Vagina (tissue), 2 donors: ENCODE measurements around the gene CRTC3. TPM values are rescaled to one million over a fixed set of nuclear protein-coding genes. Genes with fewer than 3 reads are reported as not detected.
A peak's percentile ranks its signal among the peaks of the same experiment; 100 is the strongest.

ENCODE experiments used
- DNase-seq, 2 donors: peaks; one replicate each; pipeline ENCODE4 v3.0.0-alpha.2; 2017; ENCODE audit errors: extremely low spot score in 2 of 2
- H3K27ac ChIP-seq: fragments of 200-600 bp; sonication (generic); one replicate; pipeline ENCODE4 v1.5.1; 2019
- H3K27me3 ChIP-seq: fragments of 200-600 bp; sonication (generic); one replicate; pipeline ENCODE4 v1.5.1; 2019
- H3K36me3 ChIP-seq, 2 donors: fragments of 200-600 bp; sonication (generic); one replicate each; pipeline ENCODE4 v1.5.1; 2017 to 2019
- H3K4me1 ChIP-seq: fragments of 200-600 bp; sonication (generic); one replicate; pipeline ENCODE4 v1.5.1; 2019
- H3K4me3 ChIP-seq, 2 donors: fragments of 200-600 bp; sonication (generic); 1 replicate in 1 of 2; 2 replicates in 1 of 2; pipeline ENCODE4 v1.5.1; 2016 to 2019
- H3K9me3 ChIP-seq: fragments of 200-600 bp; sonication (generic); one replicate; pipeline ENCODE4 v1.5.1; 2019
- POLR2A ChIP-seq, 2 donors: fragments of 450-650 bp; IDR thresholded peaks; one replicate each; pipeline ENCODE4 v1.6.1; 2017; ENCODE audit warnings: antibody characterized with exemption in 2 of 2, mild to moderate bottlenecking in 2 of 2, moderate library complexity in 2 of 2
- POLR2AphosphoS5 ChIP-seq, 2 donors: sonication (generic); formaldehyde crosslinking; IDR thresholded peaks; one replicate each; pipeline ENCODE4 v1.9.0; 2017; ENCODE audit warnings: antibody characterized with exemption in 2 of 2, mild to moderate bottlenecking in 2 of 2, low read depth in 1 of 2; ENCODE audit not compliant: insufficient read depth in 1 of 2
- intact Hi-C: fragments of 100-400 bp; cut with DNase I; formaldehyde crosslinking; loops from one replicate; pipeline ENCODE4 v1.15.1; 2023
- total RNA-seq: library from RNA; depleted of rRNA; stranded (reverse); fragments of >200 nt; gene quantifications from one replicate; pipeline ENCODE4 v1.2.3, GENCODE V29; 2016
- TF ChIP-seq, protein P1 (sequence below), 3 experiments: fragments of 450-650 bp in 2 of 3; fragments of 200-600 bp in 1 of 3; sonication (generic) in 1 of 3; IDR thresholded peaks; one replicate each; pipeline ENCODE4 v1.5.1; 2017 to 2019; ENCODE audit warnings: antibody characterized with exemption in 3 of 3, mild to moderate bottlenecking in 2 of 3, moderate library complexity in 2 of 3

The CRTC3 gene
- total RNA-seq, 1 donor from 2014 or later = 43.5 TPM

DNA sequence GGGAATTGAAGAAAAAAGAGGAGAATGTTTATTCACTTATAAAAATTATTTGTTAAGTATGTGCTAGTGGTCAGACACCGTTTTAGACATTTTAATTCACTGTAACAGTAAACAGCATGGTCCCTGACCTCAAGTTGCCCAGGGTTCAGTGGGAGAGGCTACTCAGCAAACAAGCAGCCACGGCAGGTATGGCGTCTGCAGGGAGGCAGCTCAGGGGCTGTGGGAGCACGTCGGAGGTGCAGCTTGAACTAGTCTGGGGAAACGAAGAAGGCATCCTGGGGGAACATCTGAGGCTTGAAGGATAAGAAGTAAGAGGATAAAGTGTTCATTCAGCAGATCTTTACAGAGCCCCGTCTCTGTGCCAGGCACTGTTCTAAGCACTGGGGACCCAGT lies 66.0 kb downstream of the CRTC3 start:
- no peaks in the 10 kb centered on the region for H3K27me3 ChIP-seq
- intact Hi-C loops = no loop called here
- no peak overlapping the region for H3K27ac ChIP-seq
- TF ChIP-seq, protein P1, sequence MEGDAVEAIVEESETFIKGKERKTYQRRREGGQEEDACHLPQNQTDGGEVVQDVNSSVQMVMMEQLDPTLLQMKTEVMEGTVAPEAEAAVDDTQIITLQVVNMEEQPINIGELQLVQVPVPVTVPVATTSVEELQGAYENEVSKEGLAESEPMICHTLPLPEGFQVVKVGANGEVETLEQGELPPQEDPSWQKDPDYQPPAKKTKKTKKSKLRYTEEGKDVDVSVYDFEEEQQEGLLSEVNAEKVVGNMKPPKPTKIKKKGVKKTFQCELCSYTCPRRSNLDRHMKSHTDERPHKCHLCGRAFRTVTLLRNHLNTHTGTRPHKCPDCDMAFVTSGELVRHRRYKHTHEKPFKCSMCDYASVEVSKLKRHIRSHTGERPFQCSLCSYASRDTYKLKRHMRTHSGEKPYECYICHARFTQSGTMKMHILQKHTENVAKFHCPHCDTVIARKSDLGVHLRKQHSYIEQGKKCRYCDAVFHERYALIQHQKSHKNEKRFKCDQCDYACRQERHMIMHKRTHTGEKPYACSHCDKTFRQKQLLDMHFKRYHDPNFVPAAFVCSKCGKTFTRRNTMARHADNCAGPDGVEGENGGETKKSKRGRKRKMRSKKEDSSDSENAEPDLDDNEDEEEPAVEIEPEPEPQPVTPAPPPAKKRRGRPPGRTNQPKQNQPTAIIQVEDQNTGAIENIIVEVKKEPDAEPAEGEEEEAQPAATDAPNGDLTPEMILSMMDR (IDR thresholded peaks at IDR 0.05) = no peak
- TF ChIP-seq POLR2A (IDR thresholded peaks at IDR 0.05) (no peak), POLR2AphosphoS5 (IDR thresholded peaks at IDR 0.05; ENCODE audit: insufficient read depth in 1 of 2, low read depth in 1 of 2) (no peak)
- no peaks in the 10 kb centered on the region for H3K36me3 ChIP-seq
- DNase-seq = no peak
- no peak overlapping the region for H3K4me3 ChIP-seq
- no peaks in the 10 kb centered on the region for H3K9me3 ChIP-seq
- H3K4me1 ChIP-seq = peaks cover 73% of the 10 kb centered on the region

DNA sequence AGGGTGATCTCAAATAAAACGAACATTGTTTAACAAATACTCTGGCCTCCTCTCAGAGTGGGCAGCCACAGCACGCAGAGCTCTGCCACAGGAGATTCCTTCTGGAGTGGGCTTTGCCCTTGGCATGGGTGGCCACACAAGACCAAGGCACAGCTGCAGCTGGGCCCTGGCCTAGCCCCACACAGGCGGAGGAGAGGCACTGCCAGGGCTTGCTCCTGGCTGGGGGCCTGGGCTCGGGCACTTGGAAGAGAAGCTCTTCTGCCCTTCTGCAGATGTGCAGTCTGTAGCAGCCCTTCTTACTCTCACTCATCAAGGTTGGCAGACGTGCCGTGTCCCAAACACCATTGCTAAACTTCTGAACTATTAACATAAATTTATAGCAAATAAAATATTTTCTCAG lies 67.2 kb downstream of the CRTC3 start:
- DNase-seq = no peak

DNA sequence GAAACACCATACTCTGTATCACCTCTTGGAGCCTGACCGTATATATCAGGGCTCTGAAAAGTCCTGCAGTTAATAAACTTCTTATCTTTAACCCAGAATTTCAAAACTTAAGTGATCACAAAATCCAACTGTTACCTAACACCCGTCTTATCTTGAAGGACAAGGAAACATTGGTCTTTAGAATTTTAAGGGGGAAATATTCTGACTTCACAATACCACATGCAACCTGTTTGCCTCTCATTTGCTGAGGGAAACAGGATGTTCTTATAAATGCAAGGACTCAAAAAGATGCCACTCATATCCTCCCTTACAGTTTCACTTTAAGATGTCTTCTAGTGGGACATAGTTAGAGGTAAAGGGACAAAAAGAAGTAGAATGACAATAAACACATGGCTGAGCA lies 67.9 kb downstream of the CRTC3 start:
- intact Hi-C loops = no loop called here
- Histone ChIP-seq H3K4me1 (peaks cover 56% of the 10 kb centered on the region), H3K27me3 (no peaks in the 10 kb centered on the region), H3K4me3 (no peak overlapping the region), H3K27ac (peak overlapping the region; percentile 63), H3K36me3 (peaks cover 0 to 5% of the 10 kb centered on the region in 2 donors), H3K9me3 (no peaks in the 10 kb centered on the region)
- TF ChIP-seq POLR2A (IDR thresholded peaks at IDR 0.05) (no peak), POLR2AphosphoS5 (IDR thresholded peaks at IDR 0.05; ENCODE audit: insufficient read depth in 1 of 2, low read depth in 1 of 2) (no peak)
- TF ChIP-seq, protein P1 (IDR thresholded peaks at IDR 0.05) = no peak
- DNase-seq = no peak

More for the DNA sequence above, 67.2 kb downstream of the CRTC3 start:
- intact Hi-C loops = no loop called here
- Histone ChIP-seq H3K27ac (peak overlapping the region; percentile 63), H3K36me3 (no peaks in the 10 kb centered on the region), H3K9me3 (no peaks in the 10 kb centered on the region), H3K4me1 (peaks cover 62% of the 10 kb centered on the region), H3K27me3 (no peaks in the 10 kb centered on the region), H3K4me3 (no peak overlapping the region)
- TF ChIP-seq POLR2AphosphoS5 (IDR thresholded peaks at IDR 0.05; ENCODE audit: insufficient read depth in 1 of 2, low read depth in 1 of 2) (peak in 1 of 2 donors; percentile 13), POLR2A (IDR thresholded peaks at IDR 0.05) (no peak)
- TF ChIP-seq, protein P1 (IDR thresholded peaks at IDR 0.05) = no peak

DNA sequence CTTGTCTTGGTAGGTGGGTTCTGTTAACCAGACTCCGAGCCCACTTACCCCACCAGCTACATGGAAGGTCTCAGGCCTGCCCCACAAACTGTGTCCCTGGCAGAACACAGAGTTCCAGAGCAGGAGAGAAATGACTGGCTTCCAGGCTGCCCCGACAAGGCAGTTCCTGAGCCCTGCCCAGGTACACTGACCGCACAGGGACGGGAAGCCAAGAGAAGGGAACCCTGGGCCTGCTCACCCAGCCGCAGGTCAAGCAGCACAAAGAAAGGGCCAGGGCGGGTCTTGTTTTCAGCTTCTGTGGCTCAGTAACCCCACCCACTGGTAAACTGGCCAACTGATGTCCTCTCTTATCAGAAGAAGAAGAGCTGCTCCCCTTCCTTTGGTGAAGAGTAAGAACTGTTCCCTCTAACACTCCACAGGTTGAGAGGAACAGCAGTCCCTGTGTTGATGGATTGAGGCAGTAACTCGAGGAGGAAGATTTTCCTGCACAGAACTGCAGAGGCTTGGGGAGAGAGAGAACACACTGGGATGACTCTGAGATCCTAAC lies 68.4 kb downstream of the CRTC3 start:
- H3K4me3 ChIP-seq = no peak overlapping the region
- H3K4me1 ChIP-seq = peaks cover 50% of the 10 kb centered on the region
- H3K27ac ChIP-seq = peak overlapping the region; percentile 63
- peaks cover 0 to 7% of the 10 kb centered on the region in 2 donors for H3K36me3 ChIP-seq
- intact Hi-C loops = no loop called here
- no peaks in the 10 kb centered on the region for H3K9me3 ChIP-seq
- TF ChIP-seq POLR2AphosphoS5 (IDR thresholded peaks at IDR 0.05; ENCODE audit: insufficient read depth in 1 of 2, low read depth in 1 of 2) (no peak), POLR2A (IDR thresholded peaks at IDR 0.05) (no peak)
- TF ChIP-seq, protein P1 (IDR thresholded peaks at IDR 0.05) = no peak
- no peak for DNase-seq
- no peaks in the 10 kb centered on the region for H3K27me3 ChIP-seq

DNA sequence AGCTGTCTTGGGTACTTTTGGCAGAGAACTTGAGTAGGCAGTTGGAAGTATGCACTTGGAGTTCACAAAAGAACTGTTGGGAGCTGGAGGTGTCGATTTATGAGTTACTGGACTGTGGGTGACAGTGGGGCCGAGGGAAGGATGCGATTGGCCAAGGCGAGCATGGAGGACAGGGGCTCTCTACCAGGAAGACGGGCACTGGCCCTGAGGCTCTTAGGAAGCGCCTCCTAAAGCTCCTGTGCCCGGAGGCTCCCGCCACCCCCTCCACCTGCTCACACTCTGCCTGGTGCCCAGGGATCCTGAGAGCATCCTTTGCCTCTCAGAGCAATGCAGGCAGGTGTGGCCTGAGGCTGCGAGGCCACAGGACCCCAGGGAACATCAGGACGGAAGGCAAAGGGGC lies 69.0 kb downstream of the CRTC3 start:
- intact Hi-C loops = no loop called here
- H3K27ac ChIP-seq = peak overlapping the region; percentile 63

More for the DNA sequence above, 69.0 kb downstream of the CRTC3 start:
- Histone ChIP-seq H3K27me3 (no peaks in the 10 kb centered on the region), H3K36me3 (peaks cover 0 to 7% of the 10 kb centered on the region in 2 donors), H3K9me3 (no peaks in the 10 kb centered on the region), H3K4me3 (no peak overlapping the region), H3K4me1 (peaks cover 47% of the 10 kb centered on the region)
- TF ChIP-seq POLR2A (IDR thresholded peaks at IDR 0.05) = no peak
- no peak for TF ChIP-seq POLR2AphosphoS5 (IDR thresholded peaks at IDR 0.05; ENCODE audit: insufficient read depth in 1 of 2, low read depth in 1 of 2)
- TF ChIP-seq, protein P1 (IDR thresholded peaks at IDR 0.05) = no peak
- no peak for DNase-seq
